Esophagus muscularis mucosa (tissue), 4 donors: Measurements from ENCODE around the gene ARMC12.
A peak's percentile ranks its signal among the peaks of the same experiment; 100 is the strongest.

Experiments used
- EP300 ChIP-seq: sonication (generic); formaldehyde crosslinking; IDR thresholded peaks from one replicate; pipeline ENCODE4 v1.6.1; 2017; ENCODE audit warnings: antibody characterized with exemption
- POLR2A ChIP-seq: fragments of 450-650 bp; IDR thresholded peaks from one replicate; pipeline ENCODE4 v1.6.1; 2017; ENCODE audit warnings: antibody characterized with exemption, moderate library complexity, mild to moderate bottlenecking, low read depth
- POLR2AphosphoS5 ChIP-seq, 2 donors: sonication (generic); formaldehyde crosslinking; IDR thresholded peaks; one replicate each; pipeline ENCODE4 v1.6.1; 2017; ENCODE audit warnings: antibody characterized with exemption in 2 of 2
- TF ChIP-seq, protein P1 (sequence below), 3 experiments: fragments of 200-600 bp in 2 of 3; fragments of 450-650 bp in 1 of 3; sonication (generic) in 2 of 3; IDR thresholded peaks; one replicate each; pipeline ENCODE4 v1.5.1; 2017 to 2019; ENCODE audit warnings: antibody characterized with exemption in 3 of 3, mild to moderate bottlenecking in 2 of 3, moderate library complexity in 1 of 3

DNA sequence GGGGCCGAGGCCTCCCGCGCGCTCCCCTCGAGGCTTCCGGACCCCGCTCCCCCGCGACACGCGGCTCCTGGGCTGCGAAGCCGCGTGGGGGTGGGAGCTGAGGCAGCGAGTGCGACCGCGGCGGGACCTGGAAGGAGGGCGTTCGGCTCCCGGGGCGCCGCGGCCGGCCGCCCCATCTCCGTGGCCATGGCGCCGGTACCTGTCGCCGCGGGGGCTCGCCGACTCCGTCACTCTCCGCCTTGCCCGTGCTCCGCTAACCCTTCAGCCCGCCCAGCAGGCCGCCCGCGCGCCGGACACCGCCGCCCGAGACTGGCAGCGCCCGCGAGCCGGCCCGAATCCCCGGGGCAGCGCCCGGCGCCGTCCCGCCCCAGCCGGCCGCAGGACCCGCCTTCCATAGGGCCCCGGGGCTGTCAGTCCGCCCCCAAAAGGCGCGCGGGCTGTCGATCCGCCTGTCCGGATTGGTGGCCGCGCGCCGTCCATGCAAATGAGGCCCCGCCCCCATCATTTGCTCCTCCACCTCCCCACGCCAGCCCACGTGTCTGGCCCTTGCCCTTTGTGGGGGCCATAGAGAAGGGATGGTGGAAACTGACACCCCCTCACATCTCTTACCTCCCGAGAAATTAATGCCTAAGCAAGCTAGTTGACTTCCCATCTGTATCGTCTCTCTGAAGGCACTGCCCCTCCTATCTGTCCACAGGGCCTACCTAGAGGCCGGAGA is 48.1 kb upstream of the ARMC12 start, which contains the start of gene FKBP5:
- TF ChIP-seq, protein P1, sequence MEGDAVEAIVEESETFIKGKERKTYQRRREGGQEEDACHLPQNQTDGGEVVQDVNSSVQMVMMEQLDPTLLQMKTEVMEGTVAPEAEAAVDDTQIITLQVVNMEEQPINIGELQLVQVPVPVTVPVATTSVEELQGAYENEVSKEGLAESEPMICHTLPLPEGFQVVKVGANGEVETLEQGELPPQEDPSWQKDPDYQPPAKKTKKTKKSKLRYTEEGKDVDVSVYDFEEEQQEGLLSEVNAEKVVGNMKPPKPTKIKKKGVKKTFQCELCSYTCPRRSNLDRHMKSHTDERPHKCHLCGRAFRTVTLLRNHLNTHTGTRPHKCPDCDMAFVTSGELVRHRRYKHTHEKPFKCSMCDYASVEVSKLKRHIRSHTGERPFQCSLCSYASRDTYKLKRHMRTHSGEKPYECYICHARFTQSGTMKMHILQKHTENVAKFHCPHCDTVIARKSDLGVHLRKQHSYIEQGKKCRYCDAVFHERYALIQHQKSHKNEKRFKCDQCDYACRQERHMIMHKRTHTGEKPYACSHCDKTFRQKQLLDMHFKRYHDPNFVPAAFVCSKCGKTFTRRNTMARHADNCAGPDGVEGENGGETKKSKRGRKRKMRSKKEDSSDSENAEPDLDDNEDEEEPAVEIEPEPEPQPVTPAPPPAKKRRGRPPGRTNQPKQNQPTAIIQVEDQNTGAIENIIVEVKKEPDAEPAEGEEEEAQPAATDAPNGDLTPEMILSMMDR (IDR thresholded peaks at IDR 0.05), result no peak
- TF ChIP-seq POLR2AphosphoS5 (IDR thresholded peaks at IDR 0.05), result peak; percentile 88 to 96
- TF ChIP-seq POLR2A, result peak; percentile 89
- TF ChIP-seq EP300, result no peak
